HFF-Myc (cell line): Measurements from ENCODE around the gene LAMTOR5.
"Not testable (repeated sequence)": the region's sequence is repeated elsewhere in the genome, so short reads cannot be mapped to it uniquely, and the experiment has no call there.

Source experiments
- DNase-seq: peaks from one replicate; pipeline ENCODE4 v3.0.0-alpha.2; 2011; ENCODE audit warnings: low read depth; ENCODE audit errors: extremely low read depth
- H3K4me3 ChIP-seq: replicated peaks from 2 replicates; pipeline ENCODE4 v1.5.1; 2011; ENCODE audit warnings: low read depth, mild to moderate bottlenecking, control low read depth, low read length
- TF ChIP-seq, protein P1 (sequence below): IDR thresholded peaks from 2 replicates; pipeline ENCODE4 v1.5.1; 2012; ENCODE audit warnings: mild to moderate bottlenecking, low read depth, low read length, control low read depth; ENCODE audit errors: missing control alignments

LAMTOR5 gene

GRCh38 chr1:110404401-110404800 lies 3.1 kb downstream of the LAMTOR5 start:
- DNase-seq, result no peak
- TF ChIP-seq, protein P1, sequence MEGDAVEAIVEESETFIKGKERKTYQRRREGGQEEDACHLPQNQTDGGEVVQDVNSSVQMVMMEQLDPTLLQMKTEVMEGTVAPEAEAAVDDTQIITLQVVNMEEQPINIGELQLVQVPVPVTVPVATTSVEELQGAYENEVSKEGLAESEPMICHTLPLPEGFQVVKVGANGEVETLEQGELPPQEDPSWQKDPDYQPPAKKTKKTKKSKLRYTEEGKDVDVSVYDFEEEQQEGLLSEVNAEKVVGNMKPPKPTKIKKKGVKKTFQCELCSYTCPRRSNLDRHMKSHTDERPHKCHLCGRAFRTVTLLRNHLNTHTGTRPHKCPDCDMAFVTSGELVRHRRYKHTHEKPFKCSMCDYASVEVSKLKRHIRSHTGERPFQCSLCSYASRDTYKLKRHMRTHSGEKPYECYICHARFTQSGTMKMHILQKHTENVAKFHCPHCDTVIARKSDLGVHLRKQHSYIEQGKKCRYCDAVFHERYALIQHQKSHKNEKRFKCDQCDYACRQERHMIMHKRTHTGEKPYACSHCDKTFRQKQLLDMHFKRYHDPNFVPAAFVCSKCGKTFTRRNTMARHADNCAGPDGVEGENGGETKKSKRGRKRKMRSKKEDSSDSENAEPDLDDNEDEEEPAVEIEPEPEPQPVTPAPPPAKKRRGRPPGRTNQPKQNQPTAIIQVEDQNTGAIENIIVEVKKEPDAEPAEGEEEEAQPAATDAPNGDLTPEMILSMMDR, result no peak
- no peak overlapping the region for H3K4me3 ChIP-seq

- no peak overlapping the region for H3K4me3 ChIP-seq
- TF ChIP-seq, protein P1, result no peak
- DNase-seq, result no peak
Observed at GRCh38 chr1:110403805-110404204, 3.7 kb downstream of the LAMTOR5 start.

DNA sequence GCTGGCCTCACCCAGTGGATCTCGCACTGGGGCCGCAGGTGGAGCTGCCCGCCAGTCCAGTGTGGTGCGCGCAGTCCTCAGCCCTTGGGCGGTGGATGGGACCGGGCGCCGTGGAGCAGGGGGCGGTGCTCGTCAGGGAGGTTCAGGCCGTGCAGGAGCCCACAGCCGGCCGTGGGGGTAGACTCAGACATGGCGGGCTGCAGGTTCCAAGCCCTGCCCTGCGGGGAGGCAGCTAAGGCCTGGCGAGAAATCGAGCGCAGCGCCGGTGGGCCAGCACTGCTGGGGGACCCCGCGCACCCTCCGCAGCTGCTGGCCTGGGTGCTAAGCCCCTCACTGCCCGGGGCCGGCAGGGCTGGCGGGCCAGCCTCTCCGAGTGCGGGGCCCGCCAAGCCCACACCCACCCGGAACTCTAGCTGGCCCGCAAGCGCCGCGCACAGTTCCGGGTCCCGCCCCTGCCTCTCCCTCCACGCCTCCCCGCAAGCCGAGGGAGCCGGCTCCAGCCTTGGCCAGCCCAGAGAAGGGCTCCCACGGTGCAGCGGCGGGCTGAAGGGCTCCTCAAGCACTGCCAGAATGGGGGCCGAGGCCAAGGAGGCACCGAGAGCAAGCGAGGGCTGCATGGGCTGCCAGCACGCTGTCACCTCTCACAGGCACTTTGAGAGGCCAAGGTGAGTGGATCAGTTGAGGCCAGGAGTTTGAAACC lies 11.1 kb downstream of the LAMTOR5 start:
- not testable (repeated sequence) for DNase-seq, H3K4me3 ChIP-seq

DNA sequence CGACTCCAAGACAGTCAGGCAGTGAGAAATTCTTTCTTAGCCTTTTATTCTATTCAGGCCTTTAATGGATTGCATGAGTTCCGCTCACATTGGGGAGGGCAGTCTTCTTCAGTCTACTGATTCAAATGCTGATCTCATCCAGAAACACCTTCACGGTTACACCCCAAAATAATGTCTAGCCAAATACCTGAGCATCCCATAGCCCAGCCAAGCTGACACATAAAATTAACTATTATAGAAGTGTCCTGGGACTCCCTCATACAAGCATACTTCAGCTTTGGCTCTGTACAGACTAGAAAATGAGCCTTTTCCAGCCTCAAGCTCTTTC lies 13.0 kb downstream of the LAMTOR5 start:
- DNase-seq, result no peak
- TF ChIP-seq, protein P1, result no peak
- H3K4me3 ChIP-seq, result no peak overlapping the region

DNA sequence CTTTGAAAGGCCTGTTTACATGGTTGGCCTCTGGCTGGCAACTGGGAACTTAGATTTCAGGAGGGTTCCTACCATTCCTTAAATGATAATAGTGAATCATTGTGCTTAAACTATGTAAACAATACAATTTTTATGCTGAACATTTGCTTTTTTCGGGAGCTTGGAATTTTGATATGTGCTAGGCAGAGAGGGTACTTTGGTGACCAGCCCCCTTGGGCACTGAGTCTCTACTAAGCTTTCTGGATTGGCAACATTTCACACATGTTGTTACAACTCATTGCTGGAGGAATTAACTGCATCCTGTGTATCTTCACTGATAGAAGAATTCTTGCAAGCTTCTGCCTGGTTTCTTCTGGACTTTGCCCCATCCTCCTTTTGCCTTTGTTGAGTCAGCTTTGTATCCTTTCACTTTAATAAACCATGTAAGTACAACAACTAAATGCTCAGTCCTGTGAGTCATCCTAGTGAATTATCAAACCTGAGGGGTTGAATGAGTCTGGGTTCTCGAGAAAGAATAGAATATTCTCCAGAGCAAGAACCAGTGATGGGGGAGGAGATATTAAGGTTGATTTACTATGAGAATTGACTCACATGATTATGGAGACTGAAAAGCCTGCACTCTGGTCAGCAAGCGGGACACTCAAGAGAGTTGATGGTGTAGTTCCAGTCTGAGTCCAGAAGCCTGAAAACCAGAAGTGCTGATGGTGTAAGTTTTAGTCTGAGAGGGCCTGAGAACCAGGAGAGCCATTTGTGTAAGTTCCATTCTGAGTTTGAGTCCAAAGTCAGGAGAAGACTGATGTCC lies 13.6 kb downstream of the LAMTOR5 start:
- no peak overlapping the region for H3K4me3 ChIP-seq
- peak; percentile 43 for DNase-seq
- TF ChIP-seq, protein P1, result no peak

- TF ChIP-seq, protein P1, result no peak
- H3K4me3 ChIP-seq, result no peak overlapping the region
- no peak for DNase-seq
Observed at GRCh38 chr1:110393286-110393685, 14.2 kb downstream of the LAMTOR5 start.

DNA sequence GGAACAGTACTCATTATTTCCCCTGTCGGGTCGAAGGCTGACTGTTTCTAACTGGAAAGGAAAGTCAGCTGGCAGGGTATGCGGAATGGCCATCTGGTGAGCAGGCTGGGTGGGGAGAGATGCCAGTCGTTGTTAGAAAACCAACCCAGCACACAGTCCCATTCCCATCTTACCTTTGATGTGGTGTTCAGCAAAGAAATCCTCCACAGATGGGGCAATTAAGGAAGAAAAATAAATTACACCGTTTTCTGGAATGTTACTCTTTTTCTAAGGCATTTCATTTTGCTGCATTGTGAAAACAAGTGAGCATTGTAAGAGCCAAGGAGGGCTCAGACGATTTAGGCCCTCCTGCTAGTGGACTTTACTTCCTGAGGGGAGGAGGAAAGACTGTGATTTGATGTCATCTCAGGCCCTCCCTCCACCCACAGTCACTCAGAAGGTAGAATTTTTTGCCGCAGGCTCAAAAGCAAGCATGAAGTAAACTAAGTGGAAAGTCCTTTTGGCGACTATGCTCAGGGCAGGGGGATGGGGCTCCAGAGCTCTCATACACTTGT lies 16.7 kb downstream of the LAMTOR5 start, which contains the start of gene SLC16A4:
SLC16A4 (minus strand) TSS at position 335 of the 554 bp plus-strand sequence. CDS start 1,703 bp downstream, outside the sequence.
- TF ChIP-seq, protein P1, result no peak
- DNase-seq, result peak; percentile 52

More for the DNA sequence above, 16.7 kb downstream of the LAMTOR5 start, which contains the start of gene SLC16A4:
- peak within 1 kb of the TSS; percentile 38 for H3K4me3 ChIP-seq
